Stimulated activated CD4-positive, alpha-beta T cell treated with anti-CD3 and anti-CD28 coated beads, Interleukin-4, amount 100 ng/mL, for 24 hours (primary cell): ENCODE data around the gene STK25.
A peak's percentile ranks its signal among the peaks of the same experiment; 100 is the strongest.
"Not testable (repeated sequence)": the region's sequence is repeated elsewhere in the genome, so short reads cannot be mapped to it uniquely, and the experiment has no call there.

Experiments used
- DNase-seq: peaks from one replicate; pipeline ENCODE4 v3.0.0-alpha.2; 2020

STK25 gene

GRCh38 chr2:241507430-241508239, 749 bp downstream of the STK25 start:
- peak; percentile 33 for DNase-seq

GRCh38 chr2:241506793-241507429, 1.5 kb downstream of the STK25 start:
- DNase-seq: no peak

DNA sequence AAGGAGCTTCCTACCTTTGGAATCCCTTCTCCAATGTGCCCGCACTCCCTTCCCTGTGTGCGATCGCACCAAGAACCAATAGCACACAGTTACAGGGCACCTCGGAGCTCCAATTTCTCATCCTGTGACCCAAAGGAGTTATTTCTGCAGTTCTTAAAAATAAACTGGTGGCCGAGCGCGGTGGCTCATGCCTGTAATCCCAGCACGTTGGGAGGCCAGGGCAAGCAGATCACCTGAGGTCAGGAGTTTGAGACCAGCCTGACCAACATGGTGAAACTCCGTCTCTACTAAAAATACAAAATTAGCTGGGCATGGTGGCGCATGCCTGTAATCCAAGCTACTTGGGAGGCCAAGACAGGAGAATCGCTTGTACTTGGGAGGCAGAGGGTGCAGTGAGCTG, 2.1 kb downstream of the STK25 start:
- not testable (repeated sequence) for DNase-seq

GRCh38 chr2:241505781-241506201, 2.6 kb downstream of the STK25 start:
- DNase-seq: no peak

GRCh38 chr2:241505086-241505780, 3.2 kb downstream of the STK25 start:
- no peak for DNase-seq

DNA sequence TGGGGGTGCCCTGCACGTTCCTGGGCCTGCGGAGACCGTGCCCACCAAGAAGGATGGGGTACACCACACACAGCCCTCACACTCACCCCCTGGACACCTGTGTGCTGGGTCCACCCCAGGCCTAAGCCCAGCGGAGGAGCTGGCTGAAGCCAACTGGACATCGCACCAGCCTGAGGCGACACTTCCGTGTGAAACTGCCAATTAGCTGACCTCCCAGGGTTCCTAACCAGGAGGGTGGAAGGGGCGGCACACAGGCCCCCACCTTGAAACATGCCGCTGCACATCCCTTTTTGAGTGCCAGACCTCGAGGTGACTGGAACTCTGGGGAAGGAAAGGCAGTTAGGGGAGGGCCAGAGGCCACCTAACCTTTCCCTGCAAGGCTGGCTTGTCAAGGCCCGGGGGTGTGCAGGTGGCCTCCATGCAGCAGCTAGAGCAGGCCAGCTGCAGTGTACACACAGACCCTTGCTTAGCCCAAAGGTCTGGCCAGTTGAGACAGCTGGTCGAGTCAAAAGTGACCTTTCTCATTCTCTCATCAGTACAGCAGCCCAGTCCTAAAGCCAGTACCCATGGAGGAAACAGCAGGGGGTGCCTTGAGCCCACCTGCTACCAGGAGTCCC, 4.5 kb downstream of the STK25 start:
- no peak for DNase-seq

DNA sequence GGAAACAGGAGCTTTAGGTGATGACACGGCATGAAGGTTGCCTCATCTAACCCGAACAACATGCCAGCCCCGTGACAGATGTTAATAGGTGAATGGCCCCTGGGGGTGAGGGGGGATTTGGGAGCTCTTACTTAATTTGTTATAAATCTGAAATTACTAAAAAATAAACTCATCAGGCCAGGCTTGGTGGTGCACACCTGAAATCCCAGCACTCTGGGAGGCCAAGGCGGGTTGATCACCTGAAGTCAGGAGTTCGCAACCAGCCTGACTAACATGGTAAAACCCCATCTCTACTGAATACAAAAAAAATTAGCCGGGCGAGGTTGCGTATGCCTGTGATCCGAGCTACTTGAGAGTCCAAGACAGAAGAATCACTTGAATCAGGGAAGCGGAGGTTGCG, 6.1 kb downstream of the STK25 start:
- no peak for DNase-seq

DNA sequence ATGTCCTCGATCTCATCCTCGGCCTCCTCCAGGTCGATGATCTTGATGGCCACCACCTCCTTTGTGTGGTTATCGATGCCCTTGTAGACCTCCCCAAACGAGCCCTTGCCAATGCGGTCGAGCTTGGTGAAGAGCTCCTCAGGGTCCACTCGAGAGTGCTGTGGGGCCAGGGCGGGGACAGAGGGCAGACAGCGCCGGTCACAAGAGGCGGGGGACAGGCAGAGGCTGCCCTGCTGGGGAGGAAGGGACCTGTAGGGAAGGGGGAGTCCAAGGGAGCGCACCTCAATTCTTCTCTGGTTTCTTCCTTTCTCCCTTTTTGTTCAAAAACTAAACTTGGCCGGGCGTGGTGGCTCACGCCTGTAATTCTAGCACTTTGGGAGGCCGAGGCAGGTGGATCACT, 6.8 kb downstream of the STK25 start:
- DNase-seq: no peak

- no peak for DNase-seq
Observed at GRCh38 chr2:241501099-241501541, 7.3 kb downstream of the STK25 start.

DNA sequence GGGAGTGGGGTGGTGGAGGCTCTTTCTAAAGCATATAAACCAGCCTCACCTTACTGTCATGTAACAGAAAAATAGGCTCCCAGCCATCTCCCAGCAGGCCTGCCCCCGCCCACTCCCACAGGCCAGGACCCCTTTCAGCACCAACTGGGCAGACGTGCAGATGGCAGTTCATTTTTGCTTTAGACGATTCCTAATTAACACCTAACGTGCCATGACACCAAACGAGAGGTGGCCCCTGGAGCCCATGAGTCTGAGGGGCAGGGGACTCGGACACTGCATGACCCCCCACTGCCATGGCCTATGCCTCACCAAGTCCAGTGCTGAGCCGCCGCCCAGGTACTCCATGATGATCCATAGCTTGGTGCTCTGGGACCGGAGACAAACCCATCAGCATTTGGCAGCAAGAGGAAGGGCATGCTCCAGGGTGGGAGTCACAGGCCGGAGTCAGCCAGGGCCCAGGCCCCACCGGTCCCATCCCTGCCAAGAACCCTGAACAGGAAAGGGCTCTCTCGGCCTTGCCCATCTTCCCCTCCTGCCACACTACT, 7.9 kb downstream of the STK25 start:
- no peak for DNase-seq

DNA sequence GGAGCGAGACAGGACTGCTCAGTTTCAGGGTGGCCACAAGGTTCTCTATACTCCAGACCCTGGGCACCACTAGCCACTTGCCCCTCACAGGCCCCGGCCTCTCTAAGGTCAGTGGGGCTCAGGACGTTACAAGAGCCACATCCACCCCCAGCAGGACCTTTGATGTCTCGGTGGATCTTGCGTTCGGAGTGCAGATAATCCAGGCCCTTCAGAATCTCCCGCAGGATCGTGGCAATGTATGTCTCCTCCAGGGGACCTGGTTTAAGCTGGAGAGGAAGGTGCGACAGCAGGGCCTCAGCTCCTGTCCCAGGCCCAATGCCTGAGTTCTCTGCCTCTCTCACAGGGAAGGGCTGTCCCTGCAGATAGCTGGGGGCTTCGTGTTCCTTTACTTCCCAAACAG, 8.4 kb downstream of the STK25 start:
- DNase-seq: no peak

DNA sequence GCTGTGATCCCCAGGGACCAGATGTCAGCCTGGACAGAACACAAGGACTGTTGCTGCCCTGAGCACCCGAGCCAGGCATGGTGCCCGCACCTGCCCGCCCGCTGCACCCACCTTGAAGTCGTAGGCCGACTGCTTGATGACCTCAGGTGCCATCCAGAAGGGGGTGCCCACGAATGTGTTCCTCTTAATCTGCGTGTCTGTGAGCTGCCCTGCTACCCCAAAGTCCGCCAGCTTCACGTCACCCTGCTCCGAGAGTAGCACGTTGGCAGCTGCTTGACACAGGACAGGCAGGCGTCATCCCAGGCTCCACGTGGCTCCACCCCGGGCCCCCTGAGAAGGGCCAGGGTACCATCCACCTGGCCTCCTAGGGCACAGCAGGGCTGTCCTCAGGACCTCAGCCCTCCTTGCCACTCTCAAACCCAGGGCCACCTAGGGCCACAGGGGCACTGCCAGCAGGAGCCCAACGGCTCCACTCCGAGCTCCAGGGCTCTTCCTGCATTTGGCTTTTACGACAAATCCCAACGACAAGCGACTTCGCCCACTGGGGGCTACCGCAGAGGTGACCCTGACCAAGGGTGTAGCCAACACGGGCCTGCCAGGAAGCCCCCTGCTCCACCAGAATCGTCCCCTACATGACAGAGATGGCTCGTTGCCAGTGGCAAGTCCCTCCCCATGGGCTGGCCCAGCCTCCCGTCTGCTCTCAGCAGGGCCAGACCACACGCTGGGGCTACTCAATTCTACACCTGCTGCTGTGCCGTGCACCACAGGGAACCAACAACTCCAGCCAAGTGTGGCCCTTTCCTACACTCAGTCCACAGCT, 9.0 kb downstream of the STK25 start:
- DNase-seq: no peak

- no peak for DNase-seq
Observed at GRCh38 chr2:241498115-241499070, 10.0 kb downstream of the STK25 start.

DNA sequence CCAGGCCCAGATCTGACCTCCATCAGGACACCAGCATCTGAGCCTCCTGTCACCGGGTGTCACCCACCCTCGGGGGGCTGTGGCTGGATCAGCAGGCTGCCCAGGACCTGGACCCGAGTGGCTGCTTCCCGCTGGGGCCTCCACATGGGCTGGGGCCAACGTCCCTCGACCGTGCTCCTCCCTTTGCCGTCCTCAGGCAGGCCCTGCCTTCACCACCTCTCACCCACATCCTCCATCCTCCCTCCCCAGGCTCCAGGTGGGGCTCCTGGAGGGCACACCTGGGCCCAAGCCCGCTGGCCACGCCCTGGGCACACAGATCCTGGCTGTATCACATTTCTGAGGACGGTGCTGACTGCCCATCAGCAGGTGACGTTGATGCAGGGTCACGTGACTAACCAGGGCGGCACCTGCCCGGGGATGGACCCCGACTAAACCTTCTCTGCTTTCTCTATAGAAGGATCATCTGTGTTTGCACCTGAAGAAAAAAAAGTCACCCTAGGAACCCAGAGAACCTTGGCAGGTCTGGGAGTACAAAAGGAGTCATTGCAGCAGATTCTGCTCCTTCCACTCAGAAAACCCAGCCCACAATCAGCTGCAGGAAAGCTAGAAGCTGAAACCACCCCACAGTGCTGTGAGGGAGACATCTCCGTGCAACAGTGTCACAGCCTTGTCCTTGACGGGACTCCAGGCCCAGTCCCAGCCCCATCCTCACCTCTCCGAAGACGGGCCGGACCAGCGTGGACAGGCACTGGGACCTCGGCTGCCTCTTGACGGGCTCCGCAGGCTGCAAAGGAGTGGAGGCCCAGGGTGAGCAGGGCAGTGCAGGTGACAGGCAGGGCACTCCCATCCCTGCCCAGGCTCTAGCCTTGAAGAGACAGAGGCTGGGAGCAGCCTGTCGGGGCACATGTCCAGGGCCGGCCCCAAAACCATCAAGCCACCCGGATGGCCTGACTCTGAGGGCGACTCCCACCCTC, 11.2 kb downstream of the STK25 start:
- no peak for DNase-seq

DNA sequence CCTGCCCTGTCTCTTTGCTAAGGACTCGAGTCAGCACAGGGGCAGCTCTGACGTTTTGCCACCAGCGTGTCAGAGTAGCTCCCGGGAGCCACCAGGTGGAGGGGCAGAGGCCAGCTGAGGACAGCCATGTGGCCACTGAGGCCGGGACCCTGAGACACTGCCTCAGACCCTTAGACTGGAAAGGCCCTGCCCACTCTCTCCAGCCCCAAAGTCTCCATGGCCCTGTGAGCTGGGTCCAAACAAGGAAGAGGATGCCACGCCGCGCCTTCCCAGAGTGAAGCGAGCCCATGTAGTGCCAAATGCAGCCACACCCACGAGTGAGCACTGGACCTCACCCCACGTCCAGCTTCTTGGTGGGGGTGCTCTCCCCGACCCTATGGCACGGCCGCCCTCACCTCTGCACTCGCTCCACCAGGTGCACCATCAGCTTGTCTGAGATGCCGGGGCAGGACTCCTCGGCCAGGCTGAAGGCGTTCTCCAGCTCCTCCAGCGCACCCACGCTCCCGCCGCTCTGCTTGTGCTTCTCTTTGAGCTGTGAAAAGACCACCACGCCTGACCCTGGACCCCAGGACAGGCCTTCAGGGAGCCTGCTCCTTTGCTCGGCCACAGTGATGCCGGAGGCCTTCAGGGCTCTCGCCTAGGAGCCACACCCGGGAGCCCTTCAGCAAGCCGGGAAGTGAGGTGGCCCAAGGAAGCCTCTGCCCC, 12.2 kb downstream of the STK25 start:
- no peak for DNase-seq

- no peak for DNase-seq
Observed at GRCh38 chr2:241495172-241496002, 13.0 kb downstream of the STK25 start.

GRCh38 chr2:241494311-241494908, 14.0 kb downstream of the STK25 start:
- DNase-seq: no peak

- DNase-seq: no peak
Observed at GRCh38 chr2:241493092-241493491, 15.3 kb downstream of the STK25 start.
